Measurements from ENCODE around the gene HNRNPL.

- TF ChIP-seq EZH2phosphoT487 (IDR thresholded peaks at IDR 0.05; ENCODE audit: insufficient read depth, low read depth) = no peak
- TF ChIP-seq EZH2 (IDR thresholded peaks at IDR 0.05; ENCODE audit: insufficient read depth, poor library complexity, severe bottlenecking) = no peak
Observed at GRCh38 chr19:38793671-38794070, 56.1 kb downstream of the HNRNPL start.
